Measurements from ENCODE around the gene AHNAK2. TPM values are rescaled to one million over a fixed set of nuclear protein-coding genes. Genes with fewer than 3 reads are reported as not detected.

AHNAK2 gene
- total RNA-seq, 1 donor from 2014 or later = 1.1 TPM

DNA sequence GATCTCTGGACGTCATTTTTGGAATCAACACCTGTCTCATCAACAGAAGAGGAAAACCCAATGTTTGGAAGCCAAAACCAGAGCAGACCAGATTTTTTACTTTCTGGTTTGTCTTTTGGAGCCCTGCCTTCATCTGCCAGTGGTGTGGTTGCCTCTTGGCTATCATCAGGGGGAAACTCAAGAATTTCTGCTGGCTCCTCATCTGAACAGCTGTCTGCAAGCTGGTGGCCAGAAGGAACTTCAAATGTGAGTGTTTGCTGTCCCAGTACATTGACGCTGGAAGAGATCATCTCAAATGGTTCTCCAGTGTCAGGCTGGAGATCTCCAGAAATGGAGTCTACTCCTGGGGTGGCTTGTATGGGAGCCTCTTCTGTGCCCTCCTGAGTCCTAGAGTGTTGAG is 39.7 kb downstream of the AHNAK2 start:
- TF ChIP-seq, protein P1, sequence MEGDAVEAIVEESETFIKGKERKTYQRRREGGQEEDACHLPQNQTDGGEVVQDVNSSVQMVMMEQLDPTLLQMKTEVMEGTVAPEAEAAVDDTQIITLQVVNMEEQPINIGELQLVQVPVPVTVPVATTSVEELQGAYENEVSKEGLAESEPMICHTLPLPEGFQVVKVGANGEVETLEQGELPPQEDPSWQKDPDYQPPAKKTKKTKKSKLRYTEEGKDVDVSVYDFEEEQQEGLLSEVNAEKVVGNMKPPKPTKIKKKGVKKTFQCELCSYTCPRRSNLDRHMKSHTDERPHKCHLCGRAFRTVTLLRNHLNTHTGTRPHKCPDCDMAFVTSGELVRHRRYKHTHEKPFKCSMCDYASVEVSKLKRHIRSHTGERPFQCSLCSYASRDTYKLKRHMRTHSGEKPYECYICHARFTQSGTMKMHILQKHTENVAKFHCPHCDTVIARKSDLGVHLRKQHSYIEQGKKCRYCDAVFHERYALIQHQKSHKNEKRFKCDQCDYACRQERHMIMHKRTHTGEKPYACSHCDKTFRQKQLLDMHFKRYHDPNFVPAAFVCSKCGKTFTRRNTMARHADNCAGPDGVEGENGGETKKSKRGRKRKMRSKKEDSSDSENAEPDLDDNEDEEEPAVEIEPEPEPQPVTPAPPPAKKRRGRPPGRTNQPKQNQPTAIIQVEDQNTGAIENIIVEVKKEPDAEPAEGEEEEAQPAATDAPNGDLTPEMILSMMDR (IDR thresholded peaks at IDR 0.05; ENCODE audit: unreplicated experiment) = no peak
- Mint-ChIP-seq H3K27me3 (peaks cover 68% of the 10 kb centered on the region), H3K27ac (no peak overlapping the region), H3K4me1 (ENCODE audit: low read depth) (peaks cover 2% of the 10 kb centered on the region), H3K36me3 (ENCODE audit: insufficient read depth) (no peaks in the 10 kb centered on the region), H3K4me3 (ENCODE audit: low read depth) (no peak overlapping the region), H3K9me3 (ENCODE audit: low read depth) (no peaks in the 10 kb centered on the region)
- no peak for DNase-seq (ENCODE audit: low spot score, unreplicated experiment)

GRCh38 chr14:104937694-104938365 is 40.3 kb downstream of the AHNAK2 start:
- Mint-ChIP-seq H3K4me3 (ENCODE audit: low read depth) (no peak overlapping the region), H3K27ac (no peak overlapping the region), H3K36me3 (ENCODE audit: insufficient read depth) (no peaks in the 10 kb centered on the region), H3K27me3 (peaks cover 68% of the 10 kb centered on the region), H3K9me3 (ENCODE audit: low read depth) (no peaks in the 10 kb centered on the region), H3K4me1 (ENCODE audit: low read depth) (peaks cover 2% of the 10 kb centered on the region)
- TF ChIP-seq, protein P1 (IDR thresholded peaks at IDR 0.05; ENCODE audit: unreplicated experiment) = no peak
- no peak for DNase-seq (ENCODE audit: low spot score, unreplicated experiment)

GRCh38 chr14:104937161-104937560 is 41.0 kb downstream of the AHNAK2 start:
- TF ChIP-seq, protein P1 (IDR thresholded peaks at IDR 0.05; ENCODE audit: unreplicated experiment) = no peak
- no peak overlapping the region for H3K4me3 Mint-ChIP-seq (ENCODE audit: low read depth)
- DNase-seq (ENCODE audit: low spot score, unreplicated experiment) = no peak
- no peaks in the 10 kb centered on the region for H3K36me3 Mint-ChIP-seq (ENCODE audit: insufficient read depth)
- peaks cover 2% of the 10 kb centered on the region for H3K4me1 Mint-ChIP-seq (ENCODE audit: low read depth)
- peaks cover 71% of the 10 kb centered on the region for H3K27me3 Mint-ChIP-seq
- H3K27ac Mint-ChIP-seq = no peak overlapping the region
- no peaks in the 10 kb centered on the region for H3K9me3 Mint-ChIP-seq (ENCODE audit: low read depth)

- no peak for DNase-seq (ENCODE audit: low spot score, unreplicated experiment)
- TF ChIP-seq, protein P1 (IDR thresholded peaks at IDR 0.05; ENCODE audit: unreplicated experiment) = no peak
- H3K36me3 Mint-ChIP-seq (ENCODE audit: insufficient read depth) = no peaks in the 10 kb centered on the region
- H3K4me3 Mint-ChIP-seq (ENCODE audit: low read depth) = no peak overlapping the region
- H3K27me3 Mint-ChIP-seq = peaks cover 74% of the 10 kb centered on the region
- no peaks in the 10 kb centered on the region for H3K9me3 Mint-ChIP-seq (ENCODE audit: low read depth)
- no peak overlapping the region for H3K27ac Mint-ChIP-seq
- peaks cover 2% of the 10 kb centered on the region for H3K4me1 Mint-ChIP-seq (ENCODE audit: low read depth)
These were observed 41.6 kb downstream of the AHNAK2 start for GRCh38 chr14:104936361-104937155.

DNA sequence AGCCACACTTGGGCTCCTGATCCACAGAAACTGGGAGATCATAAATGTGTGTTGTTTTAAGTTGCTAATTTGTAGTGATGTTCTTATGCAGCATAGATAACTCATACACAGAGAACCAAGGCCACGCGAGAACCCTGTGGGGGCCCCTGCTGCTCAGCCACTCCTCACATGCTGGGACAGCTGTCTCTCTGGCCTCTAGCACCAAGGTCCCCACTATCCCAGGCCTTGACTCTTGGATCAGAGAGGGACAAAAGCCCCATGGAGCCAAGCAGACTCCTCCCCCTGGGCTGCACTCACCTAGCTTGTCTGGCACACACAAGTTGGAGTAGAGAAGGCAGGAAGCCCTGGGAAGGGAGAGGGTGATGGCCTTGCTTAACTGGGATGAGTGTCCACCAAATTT is 42.2 kb downstream of the AHNAK2 start:
- H3K4me3 Mint-ChIP-seq (ENCODE audit: low read depth) = no peak overlapping the region
- peaks cover 2% of the 10 kb centered on the region for H3K4me1 Mint-ChIP-seq (ENCODE audit: low read depth)
- DNase-seq (ENCODE audit: low spot score, unreplicated experiment) = no peak
- H3K9me3 Mint-ChIP-seq (ENCODE audit: low read depth) = no peaks in the 10 kb centered on the region
- TF ChIP-seq, protein P1 (IDR thresholded peaks at IDR 0.05; ENCODE audit: unreplicated experiment) = no peak
- H3K27me3 Mint-ChIP-seq = peaks cover 78% of the 10 kb centered on the region
- H3K27ac Mint-ChIP-seq = no peak overlapping the region
- no peaks in the 10 kb centered on the region for H3K36me3 Mint-ChIP-seq (ENCODE audit: insufficient read depth)

Measured in progenitor cell of endocrine pancreas (in vitro differentiated cells).